Omental fat pad (tissue), 4 donors: Measurements from ENCODE around the gene OPCML. TPM values are rescaled to one million over a fixed set of nuclear protein-coding genes. Genes with fewer than 3 reads are reported as not detected.
A peak's percentile ranks its signal among the peaks of the same experiment; 100 is the strongest.

Experiments used
- ATAC-seq: fragments of 150-250 bp; one replicate; pipeline ENCODE4 v1.9.1; 2016; ENCODE audit warnings: mild to moderate bottlenecking, moderate library complexity; ENCODE audit not compliant: low FRiP score
- DNase-seq: peaks from one replicate; pipeline ENCODE4 v3.0.0-alpha.2; 2019; ENCODE audit warnings: low spot score
- CTCF ChIP-seq, 3 donors: fragments of 450-650 bp; IDR thresholded peaks; one replicate each; pipeline ENCODE4 v1.5.1; 2016 to 2017; ENCODE audit warnings: antibody characterized with exemption in 3 of 3, mild to moderate bottlenecking in 3 of 3, moderate library complexity in 2 of 3
- total RNA-seq, 4 donors: library from RNA; depleted of rRNA; stranded (reverse); fragments of >200 nt; gene quantifications; one replicate each; pipeline ENCODE4 v1.1.0, GENCODE V29; 2016

OPCML gene
- total RNA-seq, 4 donors from 2014 or later: 0.32 TPM; not detected in 3

- ATAC-seq (no peak), DNase-seq (no peak)
- no peak for TF ChIP-seq CTCF (IDR thresholded peaks at IDR 0.05)
Measured at GRCh38 chr11:133570376-133570775, 38.1 kb upstream of the OPCML start.

GRCh38 chr11:133563505-133564025 lies 31.3 kb upstream of the OPCML start:
- DNase-seq: no peak
- TF ChIP-seq CTCF (IDR thresholded peaks at IDR 0.05): no peak
- no peak for ATAC-seq

GRCh38 chr11:133560472-133560855 lies 28.2 kb upstream of the OPCML start:
- TF ChIP-seq CTCF (IDR thresholded peaks at IDR 0.05): no peak
- no peak for DNase-seq
- peak; percentile 41 for ATAC-seq

- TF ChIP-seq CTCF (IDR thresholded peaks at IDR 0.05): no peak
- ATAC-seq (no peak), DNase-seq (no peak)
Measured at GRCh38 chr11:133559833-133560471, 27.7 kb upstream of the OPCML start.

- ATAC-seq (no peak), DNase-seq (no peak)
- TF ChIP-seq CTCF (IDR thresholded peaks at IDR 0.05): no peak
Measured at GRCh38 chr11:133559382-133559781, 27.1 kb upstream of the OPCML start.

- TF ChIP-seq CTCF (IDR thresholded peaks at IDR 0.05): no peak
- no peak for ATAC-seq
- no peak for DNase-seq
Measured at GRCh38 chr11:133555034-133555433, 22.7 kb upstream of the OPCML start.
